ENCODE data around the gene SPHKAP. TPM values are rescaled to one million over a fixed set of nuclear protein-coding genes. Genes with fewer than 3 reads are reported as not detected.

Gene SPHKAP
- total and polyA plus RNA-seq, 2 of the 13 experiments (the other 11 are each of a cell fraction or from before 2014, with no cell fraction given), result not detected

DNA sequence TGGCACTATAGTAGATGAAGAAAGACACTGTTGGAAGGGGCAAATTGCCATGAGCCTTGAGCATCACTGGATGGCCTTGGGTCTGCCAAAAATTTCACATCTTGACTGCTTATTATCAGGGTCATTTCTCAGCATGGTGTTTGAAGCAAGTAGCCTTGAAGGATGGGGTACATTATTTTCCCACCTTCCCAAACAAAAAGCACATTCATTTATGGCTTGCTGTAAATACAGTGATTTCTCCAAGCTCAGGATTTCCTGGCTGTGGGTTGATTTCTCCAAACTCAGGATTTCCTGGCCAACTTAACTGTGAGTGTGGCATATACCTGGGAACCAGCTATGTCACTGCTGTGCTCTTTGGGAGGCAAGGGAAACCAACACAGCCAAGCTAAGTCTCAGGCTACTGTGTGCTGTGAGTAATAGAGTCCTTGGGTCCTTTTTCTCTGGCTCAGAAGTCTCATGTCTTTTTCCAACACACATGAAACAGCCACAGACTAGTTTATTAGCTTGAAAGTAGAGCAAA is 116.6 kb downstream of the SPHKAP start (continued):
- TF ChIP-seq, protein P1, sequence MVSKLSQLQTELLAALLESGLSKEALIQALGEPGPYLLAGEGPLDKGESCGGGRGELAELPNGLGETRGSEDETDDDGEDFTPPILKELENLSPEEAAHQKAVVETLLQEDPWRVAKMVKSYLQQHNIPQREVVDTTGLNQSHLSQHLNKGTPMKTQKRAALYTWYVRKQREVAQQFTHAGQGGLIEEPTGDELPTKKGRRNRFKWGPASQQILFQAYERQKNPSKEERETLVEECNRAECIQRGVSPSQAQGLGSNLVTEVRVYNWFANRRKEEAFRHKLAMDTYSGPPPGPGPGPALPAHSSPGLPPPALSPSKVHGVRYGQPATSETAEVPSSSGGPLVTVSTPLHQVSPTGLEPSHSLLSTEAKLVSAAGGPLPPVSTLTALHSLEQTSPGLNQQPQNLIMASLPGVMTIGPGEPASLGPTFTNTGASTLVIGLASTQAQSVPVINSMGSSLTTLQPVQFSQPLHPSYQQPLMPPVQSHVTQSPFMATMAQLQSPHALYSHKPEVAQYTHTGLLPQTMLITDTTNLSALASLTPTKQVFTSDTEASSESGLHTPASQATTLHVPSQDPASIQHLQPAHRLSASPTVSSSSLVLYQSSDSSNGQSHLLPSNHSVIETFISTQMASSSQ (IDR thresholded peaks at IDR 0.05; ENCODE audit: low read depth), result no peak
- TF ChIP-seq, protein P1 (CRISPR knock-in tag; IDR thresholded peaks at IDR 0.05; ENCODE audit: borderline replicate concordance), result no peak

DNA sequence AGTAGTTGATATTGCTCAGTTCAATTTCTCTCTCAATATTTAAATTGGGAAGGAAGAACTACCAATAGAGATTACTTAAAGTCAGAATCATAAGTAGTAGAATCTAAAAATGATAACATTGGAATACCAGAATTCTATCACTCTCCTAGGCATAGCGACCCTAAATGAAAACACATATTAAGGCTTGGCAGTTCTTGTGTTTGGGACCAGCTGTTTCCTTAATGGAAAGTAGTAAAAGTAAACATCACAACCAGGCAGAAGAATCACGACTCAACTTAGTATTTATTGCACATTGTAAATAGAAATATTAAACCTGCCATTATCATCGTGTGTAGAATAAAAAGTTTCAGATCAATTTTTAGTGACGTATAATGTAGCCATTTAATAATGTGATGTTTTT is 117.5 kb downstream of the SPHKAP start:
- no peak overlapping the region for H3K4me2 ChIP-seq (ENCODE audit: low read depth, low read length)
- no peaks in the 10 kb centered on the region for H3K9me3 ChIP-seq (ENCODE audit: low read length)
- H3K4me1 ChIP-seq (ENCODE audit: insufficient read depth, low read length), result no peaks in the 10 kb centered on the region
- ChIA-PET POLR2A (no interaction called here), CTCF (ENCODE audit: low intra/inter-chr PET ratio, low total read pairs) (no interaction called here)
- no TSS peak for BruUV-seq (replicated peaks)
- H4K20me1 ChIP-seq (ENCODE audit: insufficient read depth, low read length), result no peaks in the 10 kb centered on the region; the same call in 1 of the 2 replicates
- no peak overlapping the region for H3K9ac ChIP-seq (ENCODE audit: insufficient read depth, low read depth, low read length)
- WGBS (ENCODE audit: low lambda C conversion rate), result 7% methylated on average over 4 of the region's 4 CpGs
- DNase-seq (ENCODE audit: low spot score) (no peak), ATAC-seq (no peak), FAIRE-seq (no peak)
- no peak overlapping the region for H3K27ac ChIP-seq (ENCODE audit: extremely low read length, insufficient read depth, low read length)
- intact Hi-C loops (cut with micrococcal nuclease; ENCODE audit: unreplicated experiment), result no loop called here
- no peak overlapping the region for H3K4me3 ChIP-seq (replicated peaks in 1 of 3; ENCODE audit: insufficient read depth in 1 of 3, low read depth in 2 of 3, low read length in 3 of 3)
- in situ Hi-C loops (cut with HindIII; ENCODE audit: extremely low pct_ligation_motif_present, low pct_unique_long_range_greater_than_20kb), result no loop called here
- H3K27me3 ChIP-seq (ENCODE audit: control insufficient read depth in 1 of 2, insufficient read depth in 2 of 2, low read length in 2 of 2), result no peaks in the 10 kb centered on the region
- H2AFZ ChIP-seq (ENCODE audit: low read length), result no peak overlapping the region
- H3K36me3 ChIP-seq (replicated peaks in 1 of 2; ENCODE audit: control insufficient read depth in 1 of 2, insufficient read depth in 2 of 2, low read length in 2 of 2), result no peaks in the 10 kb centered on the region
- no peaks in the 10 kb centered on the region for H3K79me2 ChIP-seq (ENCODE audit: insufficient read depth, low read length)
- TF ChIP-seq NR2C2 (CRISPR knock-in tag; IDR thresholded peaks at IDR 0.05; ENCODE audit: borderline replicate concordance) (no peak), ZNF780A (CRISPR knock-in tag; IDR thresholded peaks at IDR 0.05) (no peak), SIN3A (IDR thresholded peaks at IDR 0.05; ENCODE audit: borderline replicate concordance, low read depth, low read length) (no peak), ZNF432 (CRISPR knock-in tag; IDR thresholded peaks at IDR 0.05; ENCODE audit: borderline replicate concordance) (no peak), ZMAT3 (CRISPR knock-in tag; conservative IDR thresholded peaks at IDR 0.05) (no peak)
- TF ChIP-seq, protein P2, sequence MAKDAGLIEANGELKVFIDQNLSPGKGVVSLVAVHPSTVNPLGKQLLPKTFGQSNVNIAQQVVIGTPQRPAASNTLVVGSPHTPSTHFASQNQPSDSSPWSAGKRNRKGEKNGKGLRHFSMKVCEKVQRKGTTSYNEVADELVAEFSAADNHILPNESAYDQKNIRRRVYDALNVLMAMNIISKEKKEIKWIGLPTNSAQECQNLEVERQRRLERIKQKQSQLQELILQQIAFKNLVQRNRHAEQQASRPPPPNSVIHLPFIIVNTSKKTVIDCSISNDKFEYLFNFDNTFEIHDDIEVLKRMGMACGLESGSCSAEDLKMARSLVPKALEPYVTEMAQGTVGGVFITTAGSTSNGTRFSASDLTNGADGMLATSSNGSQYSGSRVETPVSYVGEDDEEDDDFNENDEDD (CRISPR knock-in tag; IDR thresholded peaks at IDR 0.05; ENCODE audit: borderline replicate concordance), result no peak
- TF ChIP-seq, protein P3, sequence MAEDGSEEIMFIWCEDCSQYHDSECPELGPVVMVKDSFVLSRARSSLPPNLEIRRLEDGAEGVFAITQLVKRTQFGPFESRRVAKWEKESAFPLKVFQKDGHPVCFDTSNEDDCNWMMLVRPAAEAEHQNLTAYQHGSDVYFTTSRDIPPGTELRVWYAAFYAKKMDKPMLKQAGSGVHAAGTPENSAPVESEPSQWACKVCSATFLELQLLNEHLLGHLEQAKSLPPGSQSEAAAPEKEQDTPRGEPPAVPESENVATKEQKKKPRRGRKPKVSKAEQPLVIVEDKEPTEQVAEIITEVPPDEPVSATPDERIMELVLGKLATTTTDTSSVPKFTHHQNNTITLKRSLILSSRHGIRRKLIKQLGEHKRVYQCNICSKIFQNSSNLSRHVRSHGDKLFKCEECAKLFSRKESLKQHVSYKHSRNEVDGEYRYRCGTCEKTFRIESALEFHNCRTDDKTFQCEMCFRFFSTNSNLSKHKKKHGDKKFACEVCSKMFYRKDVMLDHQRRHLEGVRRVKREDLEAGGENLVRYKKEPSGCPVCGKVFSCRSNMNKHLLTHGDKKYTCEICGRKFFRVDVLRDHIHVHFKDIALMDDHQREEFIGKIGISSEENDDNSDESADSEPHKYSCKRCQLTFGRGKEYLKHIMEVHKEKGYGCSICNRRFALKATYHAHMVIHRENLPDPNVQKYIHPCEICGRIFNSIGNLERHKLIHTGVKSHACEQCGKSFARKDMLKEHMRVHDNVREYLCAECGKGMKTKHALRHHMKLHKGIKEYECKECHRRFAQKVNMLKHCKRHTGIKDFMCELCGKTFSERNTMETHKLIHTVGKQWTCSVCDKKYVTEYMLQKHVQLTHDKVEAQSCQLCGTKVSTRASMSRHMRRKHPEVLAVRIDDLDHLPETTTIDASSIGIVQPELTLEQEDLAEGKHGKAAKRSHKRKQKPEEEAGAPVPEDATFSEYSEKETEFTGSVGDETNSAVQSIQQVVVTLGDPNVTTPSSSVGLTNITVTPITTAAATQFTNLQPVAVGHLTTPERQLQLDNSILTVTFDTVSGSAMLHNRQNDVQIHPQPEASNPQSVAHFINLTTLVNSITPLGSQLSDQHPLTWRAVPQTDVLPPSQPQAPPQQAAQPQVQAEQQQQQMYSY (CRISPR knock-in tag; IDR thresholded peaks at IDR 0.05), result no peak
- TF ChIP-seq, protein P4, sequence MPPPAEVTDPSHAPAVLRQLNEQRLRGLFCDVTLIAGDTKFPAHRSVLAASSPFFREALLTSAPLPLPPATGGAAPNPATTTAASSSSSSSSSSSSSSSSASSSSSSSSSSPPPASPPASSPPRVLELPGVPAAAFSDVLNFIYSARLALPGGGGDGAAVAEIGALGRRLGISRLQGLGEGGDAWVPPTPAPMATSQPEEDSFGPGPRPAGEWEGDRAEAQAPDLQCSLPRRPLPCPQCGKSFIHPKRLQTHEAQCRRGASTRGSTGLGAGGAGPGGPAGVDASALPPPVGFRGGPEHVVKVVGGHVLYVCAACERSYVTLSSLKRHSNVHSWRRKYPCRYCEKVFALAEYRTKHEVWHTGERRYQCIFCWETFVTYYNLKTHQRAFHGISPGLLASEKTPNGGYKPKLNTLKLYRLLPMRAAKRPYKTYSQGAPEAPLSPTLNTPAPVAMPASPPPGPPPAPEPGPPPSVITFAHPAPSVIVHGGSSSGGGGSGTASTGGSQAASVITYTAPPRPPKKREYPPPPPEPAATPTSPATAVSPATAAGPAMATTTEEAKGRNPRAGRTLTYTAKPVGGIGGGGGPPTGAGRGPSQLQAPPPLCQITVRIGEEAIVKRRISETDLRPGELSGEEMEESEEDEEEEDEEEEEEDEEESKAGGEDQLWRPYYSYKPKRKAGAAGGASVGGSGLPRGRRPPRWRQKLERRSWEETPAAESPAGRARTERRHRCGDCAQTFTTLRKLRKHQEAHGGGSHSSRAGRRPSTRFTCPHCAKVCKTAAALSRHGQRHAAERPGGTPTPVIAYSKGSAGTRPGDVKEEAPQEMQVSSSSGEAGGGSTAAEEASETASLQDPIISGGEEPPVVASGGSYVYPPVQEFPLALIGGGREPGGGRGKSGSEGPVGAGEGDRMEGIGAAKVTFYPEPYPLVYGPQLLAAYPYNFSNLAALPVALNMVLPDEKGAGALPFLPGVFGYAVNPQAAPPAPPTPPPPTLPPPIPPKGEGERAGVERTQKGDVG (CRISPR knock-in tag; IDR thresholded peaks at IDR 0.05; ENCODE audit: borderline replicate concordance), result no peak
